Omental fat pad (tissue), 4 donors: ENCODE measurements around the gene DRC7. TPM values are rescaled to one million over a fixed set of nuclear protein-coding genes. Genes with fewer than 3 reads are reported as not detected.

Experiments
- ATAC-seq: fragments of 150-250 bp; one replicate; pipeline ENCODE4 v1.9.1; 2016; ENCODE audit warnings: mild to moderate bottlenecking, moderate library complexity; ENCODE audit not compliant: low FRiP score
- DNase-seq: peaks from one replicate; pipeline ENCODE4 v3.0.0-alpha.2; 2019; ENCODE audit warnings: low spot score
- total RNA-seq, 4 donors: library from RNA; depleted of rRNA; stranded (reverse); fragments of >200 nt; gene quantifications; one replicate each; pipeline ENCODE4 v1.1.0, GENCODE V29; 2016
- TF ChIP-seq, protein P1 (sequence below), 3 donors: fragments of 450-650 bp; IDR thresholded peaks; one replicate each; pipeline ENCODE4 v1.5.1; 2016 to 2017; ENCODE audit warnings: antibody characterized with exemption in 3 of 3, mild to moderate bottlenecking in 3 of 3, moderate library complexity in 2 of 3

DRC7 gene
- total RNA-seq, 4 donors from 2014 or later = 0.65 TPM; not detected in 3

DNA sequence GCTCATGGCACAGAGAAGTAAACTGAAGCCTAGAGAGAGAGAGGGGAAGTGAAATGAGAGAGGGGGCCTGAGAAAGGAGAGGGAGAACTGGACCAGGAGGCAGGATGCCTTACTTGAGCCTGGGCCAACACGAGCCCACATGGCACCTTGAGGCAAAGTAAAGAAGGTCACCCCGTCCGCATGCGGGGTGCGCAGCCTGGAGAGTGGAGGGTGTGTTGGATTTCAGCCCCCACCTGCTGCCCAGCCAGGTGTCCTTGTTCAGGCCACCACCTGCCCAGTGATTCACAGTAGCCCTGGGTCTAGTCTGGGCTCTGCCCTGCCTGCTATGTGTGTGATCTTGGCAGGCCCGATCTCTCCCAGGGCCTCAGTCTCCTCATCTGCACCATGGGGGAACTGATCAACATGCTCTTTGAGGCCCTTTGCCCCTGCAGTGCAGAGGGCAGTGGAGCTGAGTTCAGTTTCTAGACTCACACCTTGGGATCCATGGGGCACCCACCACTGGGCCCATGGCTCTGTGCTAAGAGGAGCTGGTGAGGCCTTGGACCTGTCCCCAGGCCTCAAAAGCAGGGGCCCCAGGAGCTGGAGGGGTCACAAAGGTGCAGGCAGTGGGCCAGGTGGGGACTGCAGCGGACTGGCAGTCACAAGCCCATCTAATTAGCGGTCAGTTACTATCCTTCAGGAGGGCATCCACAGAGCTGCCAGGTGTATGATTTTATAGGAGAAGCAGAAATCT, 9.8 kb upstream of the DRC7 start:
- TF ChIP-seq, protein P1, sequence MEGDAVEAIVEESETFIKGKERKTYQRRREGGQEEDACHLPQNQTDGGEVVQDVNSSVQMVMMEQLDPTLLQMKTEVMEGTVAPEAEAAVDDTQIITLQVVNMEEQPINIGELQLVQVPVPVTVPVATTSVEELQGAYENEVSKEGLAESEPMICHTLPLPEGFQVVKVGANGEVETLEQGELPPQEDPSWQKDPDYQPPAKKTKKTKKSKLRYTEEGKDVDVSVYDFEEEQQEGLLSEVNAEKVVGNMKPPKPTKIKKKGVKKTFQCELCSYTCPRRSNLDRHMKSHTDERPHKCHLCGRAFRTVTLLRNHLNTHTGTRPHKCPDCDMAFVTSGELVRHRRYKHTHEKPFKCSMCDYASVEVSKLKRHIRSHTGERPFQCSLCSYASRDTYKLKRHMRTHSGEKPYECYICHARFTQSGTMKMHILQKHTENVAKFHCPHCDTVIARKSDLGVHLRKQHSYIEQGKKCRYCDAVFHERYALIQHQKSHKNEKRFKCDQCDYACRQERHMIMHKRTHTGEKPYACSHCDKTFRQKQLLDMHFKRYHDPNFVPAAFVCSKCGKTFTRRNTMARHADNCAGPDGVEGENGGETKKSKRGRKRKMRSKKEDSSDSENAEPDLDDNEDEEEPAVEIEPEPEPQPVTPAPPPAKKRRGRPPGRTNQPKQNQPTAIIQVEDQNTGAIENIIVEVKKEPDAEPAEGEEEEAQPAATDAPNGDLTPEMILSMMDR (IDR thresholded peaks at IDR 0.05) = no peak

DNA sequence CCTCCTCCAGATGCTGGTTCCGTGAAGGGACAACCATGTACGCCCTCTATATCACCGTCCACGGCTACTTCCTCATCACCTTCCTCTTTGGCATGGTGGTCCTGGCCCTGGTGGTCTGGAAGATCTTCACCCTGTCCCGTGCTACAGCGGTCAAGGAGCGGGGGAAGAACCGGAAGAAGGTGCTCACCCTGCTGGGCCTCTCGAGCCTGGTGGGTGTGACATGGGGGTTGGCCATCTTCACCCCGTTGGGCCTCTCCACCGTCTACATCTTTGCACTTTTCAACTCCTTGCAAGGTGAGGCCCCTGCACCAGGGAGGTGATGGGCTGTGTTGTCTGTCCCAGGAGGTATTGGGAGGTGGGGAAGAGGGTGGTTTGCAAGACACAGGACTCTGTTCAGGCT, 9.0 kb upstream of the DRC7 start:
- ATAC-seq (no peak), DNase-seq (no peak)
- TF ChIP-seq, protein P1 (IDR thresholded peaks at IDR 0.05) = no peak

More for the DNA sequence above, 9.8 kb upstream of the DRC7 start:
- no peak for DNase-seq
- ATAC-seq = no peak

DNA sequence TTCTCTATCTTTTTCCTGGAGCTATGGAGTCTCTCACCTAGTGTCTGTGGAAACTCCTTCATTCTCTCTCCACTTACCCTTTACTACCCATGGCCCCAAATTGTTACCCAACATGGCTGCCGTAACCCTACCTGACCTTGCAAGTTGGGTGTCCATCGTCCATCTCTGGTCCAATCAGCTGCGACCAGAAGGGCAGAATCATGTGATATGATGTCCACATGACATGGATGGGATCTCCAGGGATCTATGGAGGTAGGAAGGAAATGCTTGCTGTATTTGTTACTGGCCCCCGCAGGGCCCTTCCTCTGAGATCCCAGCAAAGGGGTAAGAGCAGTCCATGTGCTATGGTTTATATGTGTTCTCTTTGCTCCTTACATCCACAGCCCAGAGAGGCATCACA, 8.0 kb upstream of the DRC7 start:
- DNase-seq (no peak), ATAC-seq (no peak)
- TF ChIP-seq, protein P1 (IDR thresholded peaks at IDR 0.05) = no peak

DNA sequence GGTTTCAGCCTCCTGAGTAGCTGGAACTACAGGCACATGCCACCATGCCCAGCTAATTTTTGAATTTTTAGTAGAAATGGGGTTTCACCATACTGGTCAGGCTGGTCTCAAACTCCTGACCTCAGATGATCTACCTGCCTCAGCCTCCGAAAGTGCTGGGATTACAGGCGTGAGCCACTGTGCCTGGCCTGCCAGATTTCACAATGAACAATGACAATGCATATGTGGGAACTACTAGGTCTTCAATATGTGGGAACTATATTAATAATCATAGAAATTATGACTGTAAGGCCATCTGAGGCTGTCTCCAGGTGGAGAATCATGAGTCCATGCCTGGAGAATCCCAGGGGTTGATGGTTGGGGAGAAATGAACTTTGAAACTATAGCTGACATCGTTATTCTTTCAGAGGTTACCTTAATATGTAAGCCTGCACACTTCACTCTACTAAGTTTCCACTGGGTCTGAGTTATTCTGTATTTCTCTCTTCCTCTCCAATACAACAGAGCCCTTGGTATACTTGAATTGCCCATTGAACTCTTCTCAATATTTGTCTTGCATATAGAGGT, 7.2 kb upstream of the DRC7 start:
- ATAC-seq (no peak), DNase-seq (no peak)
- TF ChIP-seq, protein P1 (IDR thresholded peaks at IDR 0.05) = no peak

DNA sequence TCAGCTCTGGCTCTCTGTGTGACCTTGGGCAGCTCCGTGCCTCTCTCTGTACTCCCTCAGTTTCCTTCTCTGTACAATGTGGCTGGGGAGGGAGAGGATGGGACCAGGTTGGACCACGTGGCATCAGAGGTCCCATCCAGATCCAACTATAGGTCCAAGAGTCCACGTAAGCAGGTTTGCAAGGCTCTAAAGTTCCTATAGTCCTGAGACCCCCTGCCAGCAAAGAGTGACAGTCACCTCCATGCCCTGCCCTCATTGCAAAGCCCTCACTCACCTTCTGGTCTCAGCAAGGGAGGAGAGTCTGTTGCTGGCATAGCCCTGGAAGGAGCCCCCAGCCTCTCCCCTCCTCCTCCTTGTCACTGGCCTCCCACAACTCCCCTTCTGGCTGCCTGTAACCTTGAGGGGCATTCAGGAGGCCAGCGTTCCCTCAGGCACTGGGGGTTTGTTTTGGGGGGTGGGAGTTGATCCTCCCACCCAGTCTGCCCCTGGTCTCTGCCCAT, 6.1 kb upstream of the DRC7 start:
- TF ChIP-seq, protein P1 (IDR thresholded peaks at IDR 0.05) = no peak
- ATAC-seq (no peak), DNase-seq (no peak)

DNA sequence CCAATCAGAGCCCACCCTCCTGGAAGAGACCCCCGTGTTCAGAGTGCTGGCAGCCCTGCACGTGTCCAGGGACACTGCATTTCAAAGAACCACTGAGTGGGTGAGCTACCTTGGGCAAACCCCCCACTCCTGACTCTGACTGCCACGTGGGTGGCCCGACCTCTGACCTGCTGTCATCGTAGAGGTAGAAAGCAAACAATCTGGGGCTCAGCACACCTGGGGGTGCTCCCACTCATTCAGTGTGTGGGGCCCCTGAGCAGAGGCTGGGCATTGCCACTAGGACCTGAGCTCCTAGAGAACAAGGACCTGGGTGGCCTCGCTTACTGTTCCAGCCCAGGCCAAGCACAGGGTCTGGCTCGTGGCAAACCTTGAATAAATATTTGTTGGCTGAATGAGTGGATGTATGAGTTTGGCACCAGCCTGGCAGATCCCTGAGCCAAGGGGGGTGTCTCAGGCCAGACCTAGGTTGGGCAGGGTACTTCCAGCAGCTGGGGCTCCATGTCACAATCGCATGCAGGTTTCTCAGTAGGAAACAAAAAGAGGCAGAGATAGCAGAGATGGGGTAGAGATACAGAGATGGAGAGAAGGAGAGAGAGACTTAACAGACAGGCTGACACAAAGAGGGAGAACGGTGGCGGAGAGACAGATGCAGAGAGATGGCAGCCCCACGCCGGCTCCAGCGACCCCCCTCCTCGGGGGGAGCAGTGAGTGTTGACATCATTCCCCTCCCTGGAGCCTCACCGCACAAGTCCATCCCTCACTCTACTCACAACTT, 5.4 kb upstream of the DRC7 start:
- DNase-seq (no peak), ATAC-seq (no peak)
- TF ChIP-seq, protein P1 (IDR thresholded peaks at IDR 0.05) = no peak
